Measurements from ENCODE around the gene EYA3. TPM values are rescaled to one million over a fixed set of nuclear protein-coding genes. Genes with fewer than 3 reads are reported as not detected.

The EYA3 gene
- total RNA-seq, 1 donor from 2014 or later: 16.9 TPM

- peaks cover 30% of the 10 kb centered on the region for H3K4me1 ChIP-seq
- DNase-seq: peak; percentile 83
- peaks cover 19% of the 10 kb centered on the region for H3K36me3 ChIP-seq
- peak within 1 kb of the TSS; percentile 91 for H3K27ac ChIP-seq (replicated peaks)
- TF ChIP-seq CTCF (IDR thresholded peaks at IDR 0.05; ENCODE audit: borderline replicate concordance): peak; percentile 49
- intact Hi-C loops (cut with micrococcal nuclease): no loop called here
- H3K4me3 ChIP-seq: peak within 1 kb of the TSS; percentile 83
- no peaks in the 10 kb centered on the region for H3K27me3 ChIP-seq (ENCODE audit: low read depth)
- H3K9me3 ChIP-seq (replicated peaks): no peaks in the 10 kb centered on the region
These were observed 128.4 kb downstream of the EYA3 start, which contains the start of gene XKR8 for GRCh38 chr1:27959792-27960603. Gene XKR8 (plus strand): TSS chr1:27959973. CDS start chr1:27960070, 97 bp downstream.

- peak overlapping the region; percentile 83 for H3K4me3 ChIP-seq
- H3K27ac ChIP-seq (replicated peaks): peak overlapping the region; percentile 91
- no peak for TF ChIP-seq CTCF (IDR thresholded peaks at IDR 0.05; ENCODE audit: borderline replicate concordance)
- peaks cover 5% of the 10 kb centered on the region for H3K36me3 ChIP-seq
- no peaks in the 10 kb centered on the region for H3K27me3 ChIP-seq (ENCODE audit: low read depth)
- peaks cover 30% of the 10 kb centered on the region for H3K4me1 ChIP-seq
- no peaks in the 10 kb centered on the region for H3K9me3 ChIP-seq (replicated peaks)
- no peak for DNase-seq
- intact Hi-C loops (cut with micrococcal nuclease): no loop called here
These were observed 129.9 kb downstream of the EYA3 start for GRCh38 chr1:27958513-27958912.

GRCh38 chr1:27957655-27958054 lies 130.8 kb downstream of the EYA3 start:
- Histone ChIP-seq H3K9me3 (replicated peaks) (no peaks in the 10 kb centered on the region), H3K4me3 (no peak overlapping the region), H3K4me1 (peaks cover 30% of the 10 kb centered on the region), H3K27ac (replicated peaks) (no peak overlapping the region), H3K27me3 (ENCODE audit: low read depth) (no peaks in the 10 kb centered on the region), H3K36me3 (no peaks in the 10 kb centered on the region)
- intact Hi-C loops (cut with micrococcal nuclease): no loop called here
- DNase-seq: no peak
- no peak for TF ChIP-seq CTCF (IDR thresholded peaks at IDR 0.05; ENCODE audit: borderline replicate concordance)

- no peaks in the 10 kb centered on the region for H3K9me3 ChIP-seq (replicated peaks)
- no peak for TF ChIP-seq CTCF (IDR thresholded peaks at IDR 0.05; ENCODE audit: borderline replicate concordance)
- H3K36me3 ChIP-seq: no peaks in the 10 kb centered on the region
- H3K27me3 ChIP-seq (ENCODE audit: low read depth): no peaks in the 10 kb centered on the region
- intact Hi-C loops (cut with micrococcal nuclease): no loop called here
- H3K27ac ChIP-seq (replicated peaks): no peak overlapping the region
- H3K4me3 ChIP-seq: no peak overlapping the region
- H3K4me1 ChIP-seq: peaks cover 30% of the 10 kb centered on the region
- DNase-seq: no peak
These were observed 131.6 kb downstream of the EYA3 start for GRCh38 chr1:27956761-27957160.

- Histone ChIP-seq H3K9me3 (replicated peaks) (no peaks in the 10 kb centered on the region), H3K36me3 (no peaks in the 10 kb centered on the region), H3K27ac (replicated peaks) (no peak overlapping the region), H3K4me1 (peaks cover 14% of the 10 kb centered on the region), H3K27me3 (ENCODE audit: low read depth) (no peaks in the 10 kb centered on the region), H3K4me3 (no peak overlapping the region)
- no peak for DNase-seq
- intact Hi-C loops (cut with micrococcal nuclease): no loop called here
- no peak for TF ChIP-seq CTCF (IDR thresholded peaks at IDR 0.05; ENCODE audit: borderline replicate concordance)
These were observed 133.3 kb downstream of the EYA3 start for GRCh38 chr1:27955076-27955475.

All from left ventricle myocardium inferior (tissue), 1 donor.